ENCODE data around the gene RMI1.
"Not testable (repeated sequence)": the region's sequence is repeated elsewhere in the genome, so short reads cannot be mapped to it uniquely, and the experiment has no call there.

RMI1 gene

DNA sequence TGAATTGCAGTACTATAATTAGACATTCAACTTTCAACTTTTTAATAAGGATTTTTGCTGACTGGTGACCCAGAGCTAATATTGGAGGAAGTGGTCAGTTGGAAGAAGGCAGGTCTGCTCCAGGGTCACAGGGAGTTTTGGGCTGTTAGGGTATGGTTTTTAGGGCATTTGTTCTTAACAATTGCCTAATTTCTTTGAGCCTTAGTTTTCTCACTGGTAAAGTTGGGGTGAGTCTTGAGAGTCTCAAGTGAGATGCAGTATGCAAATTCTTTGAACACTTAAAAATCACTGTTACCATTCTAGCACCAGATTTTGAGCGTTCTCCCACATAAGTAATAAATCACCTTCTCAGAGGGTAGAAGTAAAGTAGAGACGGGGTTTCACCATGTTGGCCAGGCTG is 50.9 kb downstream of the RMI1 start:
- Histone ChIP-seq H3K36me3 (ENCODE audit: control insufficient read depth, low read depth, low read length) (no peaks in the 10 kb centered on the region), H3K27me3 (ENCODE audit: control insufficient read depth, insufficient read depth, low read length) (no peaks in the 10 kb centered on the region), H3K9ac (ENCODE audit: low read length) (no peak overlapping the region), H3K4me1 (ENCODE audit: control insufficient read depth, low read depth, low read length) (no peaks in the 10 kb centered on the region), H3K4me3 (ENCODE audit: low read length) (no peak overlapping the region), H3K27ac (ENCODE audit: low read length) (no peak overlapping the region), H3K9me3 (ENCODE audit: control insufficient read depth, low read depth, low read length) (no peaks in the 10 kb centered on the region)

DNA sequence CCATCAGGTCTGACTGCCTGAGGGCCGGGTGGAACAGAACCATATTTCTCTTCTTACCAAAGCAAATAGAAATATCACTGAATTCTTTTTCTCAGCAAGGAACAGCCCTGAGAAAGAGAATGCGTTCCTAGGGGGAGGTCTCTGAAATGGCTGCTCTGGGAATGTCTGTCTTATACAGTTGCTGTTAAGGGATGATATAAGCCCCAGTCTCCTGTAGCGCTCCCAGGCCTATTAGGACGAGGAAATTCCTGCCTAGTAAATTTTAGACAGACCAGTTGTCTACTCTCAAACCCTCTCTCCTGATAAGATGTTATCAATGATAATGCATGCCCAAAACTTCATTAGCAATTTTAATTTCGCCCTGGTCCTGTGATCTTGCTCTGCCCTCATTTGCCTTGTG is 61.3 kb downstream of the RMI1 start:
- not testable (repeated sequence) for H3K27ac ChIP-seq (ENCODE audit: low read length); H3K9ac ChIP-seq (ENCODE audit: low read length); H3K4me3 ChIP-seq (ENCODE audit: low read length); H3K9me3 ChIP-seq (ENCODE audit: control insufficient read depth, low read depth, low read length); H3K36me3 ChIP-seq (ENCODE audit: control insufficient read depth, low read depth, low read length); H3K4me1 ChIP-seq (ENCODE audit: control insufficient read depth, low read depth, low read length); H3K27me3 ChIP-seq (ENCODE audit: control insufficient read depth, insufficient read depth, low read length)

DNA sequence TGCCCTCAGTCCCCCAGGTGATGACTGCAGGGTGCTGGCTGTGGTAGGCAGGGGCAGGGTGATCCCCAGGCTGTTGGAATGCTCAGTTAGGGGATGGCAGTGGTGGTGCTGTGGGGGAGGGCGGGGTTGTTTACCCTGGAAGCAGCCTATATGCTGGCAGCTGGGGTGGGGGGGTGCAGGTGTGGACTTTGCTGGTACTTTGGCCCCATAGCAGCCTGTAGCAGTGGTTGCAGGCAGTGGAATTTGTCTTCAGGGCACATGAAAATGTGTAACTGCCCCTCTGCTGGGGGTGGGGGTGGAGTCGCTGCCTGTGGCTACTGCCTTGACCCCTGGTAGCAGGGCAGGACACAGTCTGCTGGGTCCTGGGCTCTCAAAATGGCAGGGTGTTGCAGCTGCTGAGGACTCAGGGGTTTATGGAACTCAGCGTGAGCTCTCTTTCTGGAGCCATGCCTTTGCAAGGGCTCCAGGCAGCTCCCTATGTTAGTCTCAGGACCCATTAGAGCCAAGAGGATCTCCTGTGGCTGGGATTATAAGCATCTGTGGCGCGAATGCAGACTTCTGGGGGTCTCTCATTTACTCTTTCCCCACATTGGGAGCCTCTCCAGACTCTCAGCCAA is 65.0 kb downstream of the RMI1 start:
- H3K4me3 ChIP-seq (ENCODE audit: low read length): no peak overlapping the region
- no peak overlapping the region for H3K9ac ChIP-seq (ENCODE audit: low read length)
- no peaks in the 10 kb centered on the region for H3K4me1 ChIP-seq (ENCODE audit: control insufficient read depth, low read depth, low read length)
- no peaks in the 10 kb centered on the region for H3K9me3 ChIP-seq (ENCODE audit: control insufficient read depth, low read depth, low read length)
- H3K27ac ChIP-seq (ENCODE audit: low read length): no peak overlapping the region
- no peaks in the 10 kb centered on the region for H3K27me3 ChIP-seq (ENCODE audit: control insufficient read depth, insufficient read depth, low read length)
- H3K36me3 ChIP-seq (ENCODE audit: control insufficient read depth, low read depth, low read length): no peaks in the 10 kb centered on the region
